ENCODE results near the gene SLC12A8. TPM values are rescaled to one million over a fixed set of nuclear protein-coding genes. Genes with fewer than 3 reads are reported as not detected.

Gene SLC12A8
- total RNA-seq, 1 donor from 2014 or later = 2.9 TPM

DNA sequence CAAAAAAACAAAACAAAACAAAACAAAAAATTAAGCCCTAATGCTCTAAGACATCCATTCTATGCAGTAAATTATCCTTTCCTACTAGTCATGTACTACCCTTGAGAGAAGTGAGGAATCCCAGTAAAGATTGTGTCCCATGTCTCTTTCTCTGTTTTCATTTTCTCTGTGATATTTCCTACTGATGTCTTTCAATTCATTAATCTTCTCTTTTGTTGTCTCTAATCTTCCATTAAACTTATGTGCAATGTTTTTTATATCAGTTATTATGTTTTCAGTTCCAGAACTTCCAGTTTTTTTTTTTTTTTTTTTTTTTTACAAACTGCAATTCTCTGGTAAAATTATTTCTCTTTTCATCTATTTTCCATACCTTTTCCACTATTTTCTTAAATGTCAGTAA is 44.1 kb upstream of the SLC12A8 start:
- H3K27me3 Mint-ChIP-seq (ENCODE audit: low read depth) = no peaks in the 10 kb centered on the region
- H3K4me3 Mint-ChIP-seq = no peak overlapping the region
- H3K36me3 Mint-ChIP-seq (ENCODE audit: low read depth) = peaks cover 20% of the 10 kb centered on the region
- DNase-seq (ENCODE audit: low read depth, low spot score) = no peak
- H3K9me3 Mint-ChIP-seq = peaks cover 9% of the 10 kb centered on the region
- H3K27ac Mint-ChIP-seq (ENCODE audit: unreplicated experiment) = no peak overlapping the region
- no peaks in the 10 kb centered on the region for H3K4me1 Mint-ChIP-seq
- TF ChIP-seq, protein P1, sequence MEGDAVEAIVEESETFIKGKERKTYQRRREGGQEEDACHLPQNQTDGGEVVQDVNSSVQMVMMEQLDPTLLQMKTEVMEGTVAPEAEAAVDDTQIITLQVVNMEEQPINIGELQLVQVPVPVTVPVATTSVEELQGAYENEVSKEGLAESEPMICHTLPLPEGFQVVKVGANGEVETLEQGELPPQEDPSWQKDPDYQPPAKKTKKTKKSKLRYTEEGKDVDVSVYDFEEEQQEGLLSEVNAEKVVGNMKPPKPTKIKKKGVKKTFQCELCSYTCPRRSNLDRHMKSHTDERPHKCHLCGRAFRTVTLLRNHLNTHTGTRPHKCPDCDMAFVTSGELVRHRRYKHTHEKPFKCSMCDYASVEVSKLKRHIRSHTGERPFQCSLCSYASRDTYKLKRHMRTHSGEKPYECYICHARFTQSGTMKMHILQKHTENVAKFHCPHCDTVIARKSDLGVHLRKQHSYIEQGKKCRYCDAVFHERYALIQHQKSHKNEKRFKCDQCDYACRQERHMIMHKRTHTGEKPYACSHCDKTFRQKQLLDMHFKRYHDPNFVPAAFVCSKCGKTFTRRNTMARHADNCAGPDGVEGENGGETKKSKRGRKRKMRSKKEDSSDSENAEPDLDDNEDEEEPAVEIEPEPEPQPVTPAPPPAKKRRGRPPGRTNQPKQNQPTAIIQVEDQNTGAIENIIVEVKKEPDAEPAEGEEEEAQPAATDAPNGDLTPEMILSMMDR (conservative IDR thresholded peaks at IDR 0.05) = no peak

DNA sequence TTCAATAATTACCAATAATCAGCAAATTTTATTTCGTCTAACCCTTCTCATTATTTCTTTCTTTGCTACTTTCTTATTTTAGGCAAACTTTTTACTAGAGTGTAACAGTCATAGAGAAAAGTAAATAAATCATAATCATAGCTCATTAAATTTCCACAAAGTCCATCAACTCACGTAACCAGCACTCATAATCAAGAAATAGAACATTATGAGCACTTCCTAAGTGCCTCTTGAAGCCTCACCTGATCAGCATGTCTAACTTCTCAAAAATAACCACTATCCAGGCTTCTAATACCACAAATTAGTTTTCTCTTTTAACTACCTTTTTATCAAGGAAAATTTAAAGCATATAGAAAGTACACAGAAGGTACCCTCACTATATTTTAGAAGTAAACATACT is 38.4 kb upstream of the SLC12A8 start:
- no peak overlapping the region for H3K27ac Mint-ChIP-seq (ENCODE audit: unreplicated experiment)
- no peaks in the 10 kb centered on the region for H3K27me3 Mint-ChIP-seq (ENCODE audit: low read depth)
- H3K4me1 Mint-ChIP-seq = no peaks in the 10 kb centered on the region
- DNase-seq (ENCODE audit: low read depth, low spot score) = no peak
- TF ChIP-seq, protein P1 (conservative IDR thresholded peaks at IDR 0.05) = no peak
- H3K9me3 Mint-ChIP-seq = no peaks in the 10 kb centered on the region
- H3K36me3 Mint-ChIP-seq (ENCODE audit: low read depth) = peaks cover 9% of the 10 kb centered on the region
- no peak overlapping the region for H3K4me3 Mint-ChIP-seq

DNA sequence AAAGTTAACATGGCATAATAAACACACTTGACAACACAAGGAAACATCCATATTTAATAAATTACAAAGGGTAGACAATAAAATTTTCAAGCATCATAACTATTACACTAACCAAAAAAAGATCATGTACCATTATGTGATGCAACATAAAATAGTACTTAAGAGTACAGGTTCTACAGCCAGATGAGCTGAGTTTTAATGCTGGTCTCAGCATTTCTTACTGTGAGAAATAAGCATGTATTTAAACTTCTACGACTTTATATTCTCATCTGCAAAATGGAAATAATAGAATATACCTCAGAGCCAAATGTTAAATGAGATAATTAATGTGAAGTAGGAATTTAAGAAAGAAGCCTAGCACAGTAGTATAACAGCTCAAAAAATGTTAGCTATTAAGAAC is 33.7 kb upstream of the SLC12A8 start:
- DNase-seq (ENCODE audit: low read depth, low spot score) = no peak
- Mint-ChIP-seq H3K27ac (ENCODE audit: unreplicated experiment) (no peak overlapping the region), H3K27me3 (ENCODE audit: low read depth) (no peaks in the 10 kb centered on the region), H3K36me3 (ENCODE audit: low read depth) (peaks cover 9% of the 10 kb centered on the region), H3K4me3 (no peak overlapping the region), H3K4me1 (no peaks in the 10 kb centered on the region), H3K9me3 (no peaks in the 10 kb centered on the region)
- TF ChIP-seq, protein P1 (conservative IDR thresholded peaks at IDR 0.05) = no peak

DNA sequence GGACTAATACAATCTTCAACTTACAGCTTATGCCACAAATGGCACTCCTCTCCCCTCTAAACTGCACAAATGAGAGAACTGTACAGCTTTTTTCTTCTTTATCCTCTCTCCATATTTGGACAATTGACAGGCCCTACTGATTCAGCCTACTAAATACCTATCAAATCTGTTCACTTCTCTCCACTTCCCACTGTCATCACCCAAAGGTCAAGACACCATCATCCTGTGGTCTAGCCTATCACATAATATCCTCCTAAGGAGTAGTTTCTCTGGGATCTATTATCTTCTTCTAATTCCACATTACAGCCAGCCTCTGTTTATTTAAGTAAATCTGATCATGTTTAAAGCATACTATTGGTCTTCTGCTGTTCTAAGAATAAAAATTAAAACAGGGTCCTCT is 33.0 kb upstream of the SLC12A8 start:
- Mint-ChIP-seq H3K9me3 (no peaks in the 10 kb centered on the region), H3K4me3 (no peak overlapping the region), H3K4me1 (no peaks in the 10 kb centered on the region), H3K36me3 (ENCODE audit: low read depth) (peaks cover 6% of the 10 kb centered on the region), H3K27ac (ENCODE audit: unreplicated experiment) (no peak overlapping the region), H3K27me3 (ENCODE audit: low read depth) (no peaks in the 10 kb centered on the region)
- no peak for DNase-seq (ENCODE audit: low read depth, low spot score)
- TF ChIP-seq, protein P1 (conservative IDR thresholded peaks at IDR 0.05) = no peak

DNA sequence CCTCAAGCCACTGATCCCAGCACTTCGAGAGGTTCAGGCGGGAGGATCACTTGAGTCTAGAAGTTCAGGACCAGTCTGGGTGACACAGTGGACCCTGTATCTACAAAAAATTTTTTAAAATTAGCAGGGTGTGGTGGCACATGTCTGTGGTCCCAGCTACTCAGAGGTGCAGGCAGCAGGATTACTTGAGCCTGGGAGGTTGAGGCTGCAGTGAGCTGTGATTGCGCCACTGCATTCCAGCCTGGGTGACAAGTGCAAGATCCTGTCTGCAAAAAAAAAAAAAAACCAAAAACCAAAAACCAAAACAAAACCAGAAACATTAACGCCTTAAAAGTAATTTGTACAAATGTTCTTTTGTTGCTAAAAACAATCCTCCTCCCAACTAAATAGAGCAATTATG is 27.9 kb upstream of the SLC12A8 start:
- Mint-ChIP-seq H3K9me3 (no peaks in the 10 kb centered on the region), H3K27me3 (ENCODE audit: low read depth) (no peaks in the 10 kb centered on the region), H3K4me1 (peaks cover 12% of the 10 kb centered on the region), H3K27ac (ENCODE audit: unreplicated experiment) (no peak overlapping the region), H3K36me3 (ENCODE audit: low read depth) (peaks cover 4% of the 10 kb centered on the region), H3K4me3 (no peak overlapping the region)
- TF ChIP-seq, protein P1 (conservative IDR thresholded peaks at IDR 0.05) = no peak
- no peak for DNase-seq (ENCODE audit: low read depth, low spot score)

DNA sequence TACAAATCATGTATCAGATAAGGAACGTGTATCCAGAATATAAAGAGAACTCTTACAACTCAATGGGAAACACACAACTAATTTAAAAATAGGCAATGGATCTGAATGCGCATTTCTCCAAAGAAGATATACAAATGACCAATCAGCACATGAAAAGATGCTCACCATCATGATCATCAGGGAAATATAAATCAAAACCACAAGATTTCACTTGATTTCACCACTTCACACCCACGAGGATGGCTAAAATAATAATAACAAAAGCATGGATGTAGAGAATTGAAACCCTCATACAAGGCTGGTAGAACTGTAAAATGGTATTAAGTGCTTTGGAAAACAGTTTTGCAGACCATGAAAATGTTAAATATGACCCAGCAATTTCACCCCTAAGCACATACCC is 26.7 kb upstream of the SLC12A8 start:
- H3K9me3 Mint-ChIP-seq = no peaks in the 10 kb centered on the region
- TF ChIP-seq, protein P1 (conservative IDR thresholded peaks at IDR 0.05) = no peak
- H3K27ac Mint-ChIP-seq (ENCODE audit: unreplicated experiment) = no peak overlapping the region
- H3K36me3 Mint-ChIP-seq (ENCODE audit: low read depth) = peaks cover 4% of the 10 kb centered on the region
- DNase-seq (ENCODE audit: low read depth, low spot score) = no peak
- H3K4me3 Mint-ChIP-seq = no peak overlapping the region
- peaks cover 12% of the 10 kb centered on the region for H3K4me1 Mint-ChIP-seq
- H3K27me3 Mint-ChIP-seq (ENCODE audit: low read depth) = no peaks in the 10 kb centered on the region
